Stomach (tissue), 9 donors: ENCODE measurements around the gene PTPRD. TPM values are rescaled to one million over a fixed set of nuclear protein-coding genes. Genes with fewer than 3 reads are reported as not detected.

ENCODE experiments used
- DNase-seq, 2 donors: peaks; one replicate each; pipeline versions ENCODE4 v3.0.0 to v3.0.0-alpha.2; 2013 to 2019
- H3K27ac ChIP-seq, 5 donors: fragments of 200-600 bp in 4 of 5; sonication (generic) in 4 of 5; one replicate each; pipeline ENCODE4 v1.5.1; 2013 to 2019; ENCODE audit warnings: mild to moderate bottlenecking in 1 of 5, moderate library complexity in 1 of 5
- H3K27me3 ChIP-seq, 3 donors: fragments of 200-600 bp; sonication (generic); one replicate each; pipeline ENCODE4 v1.5.1; 2017 to 2019; ENCODE audit warnings: mixed run types in 1 of 3
- H3K36me3 ChIP-seq, 4 donors: fragments of 200-600 bp; sonication (generic); 1 replicate in 3 of 4; 2 replicates in 1 of 4; pipeline ENCODE4 v1.5.1; 2016 to 2019
- H3K4me1 ChIP-seq, 4 donors: fragments of 200-600 bp; sonication (generic); one replicate each; pipeline ENCODE4 v1.5.1; 2016 to 2019
- H3K4me3 ChIP-seq, 4 donors: fragments of 200-600 bp; sonication (generic) in 3 of 4; one replicate each; pipeline ENCODE4 v1.5.1; 2016 to 2019; ENCODE audit warnings: mild to moderate bottlenecking in 1 of 4
- H3K9me3 ChIP-seq, 4 donors: fragments of 200-600 bp; sonication (generic); one replicate each; pipeline ENCODE4 v1.5.1; 2016 to 2019
- CTCF ChIP-seq, 7 experiments: fragments of 450-650 bp in 4 of 7; fragments of 200-600 bp in 3 of 7; sonication (generic) in 3 of 7; IDR thresholded peaks; one replicate each; pipeline ENCODE4 v1.5.1; 2016 to 2019; ENCODE audit warnings: antibody characterized with exemption in 7 of 7, control low read depth in 2 of 7, mild to moderate bottlenecking in 1 of 7
- EP300 ChIP-seq: sonication (generic); formaldehyde crosslinking; IDR thresholded peaks from one replicate; pipeline ENCODE4 v1.6.1; 2017; ENCODE audit warnings: antibody characterized with exemption
- POLR2A ChIP-seq, 4 donors: fragments of 450-650 bp; IDR thresholded peaks; one replicate each; pipeline ENCODE4 v1.6.1; 2016; ENCODE audit warnings: antibody characterized with exemption in 4 of 4, control low read depth in 2 of 4, mild to moderate bottlenecking in 1 of 4, moderate library complexity in 1 of 4
- POLR2AphosphoS5 ChIP-seq, 3 donors: sonication (generic); formaldehyde crosslinking; IDR thresholded peaks; one replicate each; pipeline ENCODE4 v1.6.1; 2016; ENCODE audit warnings: antibody characterized with exemption in 3 of 3
- WGBS, 5 donors: extraction: QIAGEN DNeasy Blood & Tissue Kit in 3 of 5; methylation state at CpG; one replicate each; pipeline versions ENCODE4 v1.1.5 to v1.1.7; 2013 to 2018; 5-methylcytosine and 5-hydroxymethylcytosine counted together
- intact Hi-C: fragments of 100-400 bp; cut with DNase I; formaldehyde crosslinking; loops from one replicate; pipeline ENCODE4 v1.15.1; 2023; ENCODE audit warnings: low total_unique reads
- polyA plus RNA-seq, 3 donors: library from polyadenylated mRNA; stranded (reverse); fragments of 200-250 nt; gene quantifications; one replicate each; pipeline ENCODE4 v1.2.3, GENCODE V29; 2013
- total RNA-seq, 5 donors: library from RNA; depleted of rRNA; stranded (reverse); fragments of >200 nt; gene quantifications; one replicate each; pipeline versions ENCODE4 v1.1.0 to v1.2.3, GENCODE V29; 2014 to 2016
- donor health status: healthy with polysubstance abuse.
- donor health status: Bipolar disorder and iron deficiency.
- donor health status: healthy.

PTPRD gene
- total and polyA plus RNA-seq, 8 donors: 0.12 to 53.1 (median 1.2) TPM

- no peaks in the 10 kb centered on the region for H3K9me3 ChIP-seq
- no peaks in the 10 kb centered on the region for H3K4me1 ChIP-seq
- H3K27me3 ChIP-seq: no peaks in the 10 kb centered on the region
- TF ChIP-seq EP300 (no peak), POLR2AphosphoS5 (IDR thresholded peaks at IDR 0.05) (no peak), POLR2A (IDR thresholded peaks at IDR 0.05) (no peak), CTCF (IDR thresholded peaks at IDR 0.05) (no peak)
- intact Hi-C loops: no loop called here
- 67 to 94% (median 82%) methylated on average over 4 of the region's 4 CpGs for WGBS, 5 donors
- no peak overlapping the region for H3K4me3 ChIP-seq
- H3K27ac ChIP-seq: no peak overlapping the region
- no peak for DNase-seq
- H3K36me3 ChIP-seq: no peaks in the 10 kb centered on the region
Observed at GRCh38 chr9:8553444-8553843, 2059.4 kb downstream of the PTPRD start.

- no peaks in the 10 kb centered on the region for H3K27me3 ChIP-seq
- WGBS, 5 donors: 93 to 96% (median 95%) methylated on average over 3 of the region's 3 CpGs
- DNase-seq: no peak
- no peaks in the 10 kb centered on the region for H3K4me1 ChIP-seq
- H3K27ac ChIP-seq: no peak overlapping the region
- TF ChIP-seq POLR2A (IDR thresholded peaks at IDR 0.05) (no peak), CTCF (IDR thresholded peaks at IDR 0.05) (no peak), POLR2AphosphoS5 (IDR thresholded peaks at IDR 0.05) (no peak), EP300 (no peak)
- intact Hi-C loops: no loop called here
- no peak overlapping the region for H3K4me3 ChIP-seq
- no peaks in the 10 kb centered on the region for H3K9me3 ChIP-seq
- H3K36me3 ChIP-seq: no peaks in the 10 kb centered on the region
Observed at GRCh38 chr9:8552732-8553131, 2060.1 kb downstream of the PTPRD start.

GRCh38 chr9:8549214-8549613 is 2063.6 kb downstream of the PTPRD start:
- H3K4me1 ChIP-seq: no peaks in the 10 kb centered on the region
- no peaks in the 10 kb centered on the region for H3K27me3 ChIP-seq
- H3K4me3 ChIP-seq: no peak overlapping the region
- intact Hi-C loops: no loop called here
- TF ChIP-seq CTCF (IDR thresholded peaks at IDR 0.05) (no peak), POLR2AphosphoS5 (IDR thresholded peaks at IDR 0.05) (no peak), EP300 (no peak), POLR2A (IDR thresholded peaks at IDR 0.05) (no peak)
- DNase-seq: peak in 1 of 2 donors; percentile 8
- 80 to 93% (median 83%) methylated on average over 1 of the region's 1 CpG for WGBS, 5 donors
- H3K9me3 ChIP-seq: no peaks in the 10 kb centered on the region
- H3K36me3 ChIP-seq: no peaks in the 10 kb centered on the region
- H3K27ac ChIP-seq: no peak overlapping the region

GRCh38 chr9:8543219-8543618 is 2069.6 kb downstream of the PTPRD start:
- intact Hi-C loops: no loop called here
- Histone ChIP-seq H3K4me3 (no peak overlapping the region), H3K27ac (no peak overlapping the region), H3K4me1 (no peaks in the 10 kb centered on the region), H3K9me3 (no peaks in the 10 kb centered on the region), H3K36me3 (no peaks in the 10 kb centered on the region), H3K27me3 (no peaks in the 10 kb centered on the region)
- no peak for DNase-seq
- TF ChIP-seq EP300 (no peak), POLR2A (IDR thresholded peaks at IDR 0.05) (no peak), CTCF (IDR thresholded peaks at IDR 0.05) (no peak), POLR2AphosphoS5 (IDR thresholded peaks at IDR 0.05) (no peak)
- 39 to 62% (median 54%) methylated on average over 2 of the region's 2 CpGs for WGBS, 5 donors
